RWPE1 (cell line): ENCODE measurements around the gene ABHD17C.
"Not testable (repeated sequence)": the region's sequence is repeated elsewhere in the genome, so short reads cannot be mapped to it uniquely, and the experiment has no call there.

Source experiments
- CTCF ChIA-PET: fragments of 350-600 bp; sonication (Branson Sonifier 250); formaldehyde crosslinking; extraction: SDS; loops from one replicate; lab custom pipeline; 2021; lab: Yijun Ruan, JAX
- POLR2A ChIA-PET: fragments of 400-600 bp; formaldehyde crosslinking; extraction: SDS; loops from one replicate; lab custom pipeline; 2020; ENCODE audit warnings: antibody characterized with exemption; ENCODE audit not compliant: low non-redundant PET; lab: Yijun Ruan, JAX
- DNase-seq: peaks from one replicate; pipeline ENCODE4 v3.0.0; 2012; ENCODE audit warnings: low spot score
- H3K27ac ChIP-seq: fragments of 450-650 bp; 2 replicates; pipeline ENCODE4 v1.5.1; 2017
- TF ChIP-seq, protein P1 (sequence below): fragments of 450-650 bp; conservative IDR thresholded peaks from 2 replicates; pipeline ENCODE4 v1.5.1; 2017; ENCODE audit warnings: low read depth, mild to moderate bottlenecking

The ABHD17C gene

GRCh38 chr15:80695099-80695910, at the start of gene ABHD17C:
ABHD17C (plus strand) TSS chr15:80695310; CDS start chr15:80695430, 120 bp downstream.
- H3K27ac ChIP-seq = peak within 1 kb of the TSS; percentile 89
- TF ChIP-seq, protein P1, sequence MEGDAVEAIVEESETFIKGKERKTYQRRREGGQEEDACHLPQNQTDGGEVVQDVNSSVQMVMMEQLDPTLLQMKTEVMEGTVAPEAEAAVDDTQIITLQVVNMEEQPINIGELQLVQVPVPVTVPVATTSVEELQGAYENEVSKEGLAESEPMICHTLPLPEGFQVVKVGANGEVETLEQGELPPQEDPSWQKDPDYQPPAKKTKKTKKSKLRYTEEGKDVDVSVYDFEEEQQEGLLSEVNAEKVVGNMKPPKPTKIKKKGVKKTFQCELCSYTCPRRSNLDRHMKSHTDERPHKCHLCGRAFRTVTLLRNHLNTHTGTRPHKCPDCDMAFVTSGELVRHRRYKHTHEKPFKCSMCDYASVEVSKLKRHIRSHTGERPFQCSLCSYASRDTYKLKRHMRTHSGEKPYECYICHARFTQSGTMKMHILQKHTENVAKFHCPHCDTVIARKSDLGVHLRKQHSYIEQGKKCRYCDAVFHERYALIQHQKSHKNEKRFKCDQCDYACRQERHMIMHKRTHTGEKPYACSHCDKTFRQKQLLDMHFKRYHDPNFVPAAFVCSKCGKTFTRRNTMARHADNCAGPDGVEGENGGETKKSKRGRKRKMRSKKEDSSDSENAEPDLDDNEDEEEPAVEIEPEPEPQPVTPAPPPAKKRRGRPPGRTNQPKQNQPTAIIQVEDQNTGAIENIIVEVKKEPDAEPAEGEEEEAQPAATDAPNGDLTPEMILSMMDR = no peak
- POLR2A ChIA-PET = interaction anchor here (0.6 to 1.4 kb wide), 5 partner anchors 23 to 128 kb away, joined by 3 read pairs; partner anchors contain the start of gene CEMIP

GRCh38 chr15:80645494-80646065, 49.5 kb upstream of the ABHD17C start:
- no peak for DNase-seq
- CTCF ChIA-PET = interaction anchor here (0.6 kb wide), 1 partner anchor 189 kb away, joined by 5 read pairs; no protein-coding TSS in a partner anchor
- TF ChIP-seq, protein P1 = no peak
- POLR2A ChIA-PET = no interaction called here
- H3K27ac ChIP-seq = no peak overlapping the region

More at GRCh38 chr15:80695099-80695910, at the start of gene ABHD17C:
- DNase-seq = peak; percentile 74
- CTCF ChIA-PET = interaction anchor here (0.6 to 2.7 kb wide), 12 partner anchors 32 to 276 kb away, joined by 3 to 25 read pairs (median 4); partner anchors contain the start of gene CEMIP

DNA sequence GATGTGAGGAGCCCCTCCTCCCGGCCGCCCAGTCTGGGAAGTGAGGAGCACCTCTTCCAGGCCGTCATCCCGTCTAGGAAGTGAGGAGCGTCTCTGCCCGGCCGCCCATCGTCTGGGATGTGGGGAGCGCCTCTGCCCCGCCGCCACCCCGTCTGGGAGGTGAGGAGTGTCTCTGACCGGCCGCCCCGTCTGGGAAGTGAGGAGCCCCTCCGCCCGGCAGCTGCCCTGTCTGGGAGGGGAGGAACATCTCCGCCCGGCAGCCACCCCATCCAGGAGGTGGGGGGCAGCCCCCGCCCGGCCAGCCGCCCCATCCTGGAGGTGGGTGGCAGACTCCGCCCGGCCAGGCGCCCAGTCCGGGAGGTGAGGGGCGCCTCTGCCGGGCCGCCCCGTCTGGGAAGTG, 47.7 kb upstream of the ABHD17C start:
- POLR2A ChIA-PET, DNase-seq, H3K27ac ChIP-seq, CTCF ChIA-PET: not testable (repeated sequence)

DNA sequence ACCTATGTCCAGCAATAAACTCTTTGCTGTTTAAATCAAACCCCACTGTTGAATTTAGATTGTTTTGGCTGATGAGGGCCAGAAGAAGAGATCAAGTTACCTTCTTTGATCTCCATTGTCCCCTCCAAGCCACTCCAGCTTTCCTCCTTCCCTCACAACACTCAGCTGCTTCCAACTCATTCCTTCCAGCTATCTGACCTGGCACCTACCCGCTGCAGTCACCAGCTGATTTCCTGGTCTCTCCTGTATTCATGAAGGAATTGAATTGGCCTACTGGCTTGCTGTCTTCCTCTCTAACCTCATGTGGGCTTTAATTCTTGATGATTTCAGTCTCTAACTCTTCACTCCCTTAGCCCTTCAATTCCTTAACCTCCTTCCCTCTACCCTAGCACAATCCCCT, 40.8 kb upstream of the ABHD17C start:
- ChIA-PET CTCF (interaction anchor here (0.8 kb wide), 1 partner anchor 102 kb away, joined by 3 read pairs; no protein-coding TSS in a partner anchor), POLR2A (no interaction called here)
- no peak for DNase-seq
- no peak overlapping the region for H3K27ac ChIP-seq
- TF ChIP-seq, protein P1 = no peak

DNA sequence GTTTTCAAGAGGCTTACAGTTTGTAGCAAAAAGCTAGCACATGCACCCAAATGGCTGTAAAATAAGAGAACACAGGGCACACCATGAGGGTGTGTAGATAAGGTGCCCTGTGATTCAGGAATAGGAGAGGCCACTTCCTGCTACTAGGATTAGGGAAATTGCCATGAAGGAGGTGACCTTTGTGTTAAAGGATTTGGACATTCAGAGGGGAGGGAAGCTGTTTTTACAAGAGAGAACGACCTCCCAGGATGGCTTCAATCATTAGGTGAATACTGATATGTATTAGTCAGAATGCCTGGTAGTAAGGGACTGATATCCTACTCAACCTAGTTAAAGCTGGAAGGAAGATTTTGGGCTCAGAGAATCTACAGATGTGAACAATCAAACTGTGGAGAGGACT, 35.7 kb upstream of the ABHD17C start:
- no peak overlapping the region for H3K27ac ChIP-seq
- TF ChIP-seq, protein P1 = no peak
- no peak for DNase-seq
- POLR2A ChIA-PET = no interaction called here
- CTCF ChIA-PET = interaction anchor here (0.6 to 1.5 kb wide), 8 partner anchors 11 to 121 kb away, joined by 3 to 10 read pairs (median 4); partner anchors contain the start of gene CEMIP

GRCh38 chr15:80660119-80660518, 35.0 kb upstream of the ABHD17C start:
- TF ChIP-seq, protein P1 = 0 out of 2 replicates have a peak, but pooled peaks have one; percentile 24
- ChIA-PET POLR2A (no interaction called here), CTCF (interaction anchor here (0.6 to 1.6 kb wide), 10 partner anchors 10 to 119 kb away, joined by 3 to 10 read pairs (median 4); partner anchors contain the start of gene CEMIP)
- peak; percentile 46 for DNase-seq
- H3K27ac ChIP-seq = no peak overlapping the region
